Cardiac fibroblast (primary cell): Measurements from ENCODE around the gene PKIB.
A peak's percentile ranks its signal among the peaks of the same experiment; 100 is the strongest.

ENCODE experiments used
- DNase-seq, 2 donors: peaks; one replicate each; pipeline versions ENCODE4 v3.0.0 to v3.0.0-alpha.2; 2010; ENCODE audit warnings: low read depth in 2 of 2
- H3K4me3 ChIP-seq, 2 donors: replicated peaks in 1 of 2; 1 replicate in 1 of 2; 2 replicates in 1 of 2; pipeline ENCODE4 v1.5.1; 2011; ENCODE audit warnings: low read depth in 2 of 2, low read length in 2 of 2, mild to moderate bottlenecking in 2 of 2, moderate library complexity in 1 of 2
- TF ChIP-seq, protein P1 (sequence below): IDR thresholded peaks from one replicate; pipeline ENCODE4 v1.5.1; 2011; ENCODE audit warnings: low read depth, mild to moderate bottlenecking, low read length, inconsistent platforms

PKIB gene

DNA sequence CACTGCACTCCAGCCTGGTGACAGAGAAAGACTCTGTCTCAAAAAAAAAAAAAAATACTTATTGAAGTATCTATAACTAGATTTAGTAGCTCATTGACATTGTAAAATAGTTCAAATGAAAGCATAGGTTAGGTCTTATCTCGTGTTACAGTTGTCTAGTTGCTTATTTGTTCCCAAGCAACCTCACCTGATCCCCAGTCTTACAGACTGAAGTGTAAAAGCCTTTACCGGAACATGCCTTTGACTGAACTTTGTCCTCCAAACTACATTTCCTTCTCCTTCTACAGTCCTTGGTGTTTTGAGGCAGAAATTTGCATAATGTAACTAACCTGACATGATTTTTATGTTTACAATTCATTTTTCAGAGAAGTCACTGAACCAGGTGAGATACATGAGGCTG lies 61.0 kb downstream of the PKIB start:
- no peak overlapping the region for H3K4me3 ChIP-seq
- TF ChIP-seq, protein P1, sequence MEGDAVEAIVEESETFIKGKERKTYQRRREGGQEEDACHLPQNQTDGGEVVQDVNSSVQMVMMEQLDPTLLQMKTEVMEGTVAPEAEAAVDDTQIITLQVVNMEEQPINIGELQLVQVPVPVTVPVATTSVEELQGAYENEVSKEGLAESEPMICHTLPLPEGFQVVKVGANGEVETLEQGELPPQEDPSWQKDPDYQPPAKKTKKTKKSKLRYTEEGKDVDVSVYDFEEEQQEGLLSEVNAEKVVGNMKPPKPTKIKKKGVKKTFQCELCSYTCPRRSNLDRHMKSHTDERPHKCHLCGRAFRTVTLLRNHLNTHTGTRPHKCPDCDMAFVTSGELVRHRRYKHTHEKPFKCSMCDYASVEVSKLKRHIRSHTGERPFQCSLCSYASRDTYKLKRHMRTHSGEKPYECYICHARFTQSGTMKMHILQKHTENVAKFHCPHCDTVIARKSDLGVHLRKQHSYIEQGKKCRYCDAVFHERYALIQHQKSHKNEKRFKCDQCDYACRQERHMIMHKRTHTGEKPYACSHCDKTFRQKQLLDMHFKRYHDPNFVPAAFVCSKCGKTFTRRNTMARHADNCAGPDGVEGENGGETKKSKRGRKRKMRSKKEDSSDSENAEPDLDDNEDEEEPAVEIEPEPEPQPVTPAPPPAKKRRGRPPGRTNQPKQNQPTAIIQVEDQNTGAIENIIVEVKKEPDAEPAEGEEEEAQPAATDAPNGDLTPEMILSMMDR, result no peak
- DNase-seq, result no peak

DNA sequence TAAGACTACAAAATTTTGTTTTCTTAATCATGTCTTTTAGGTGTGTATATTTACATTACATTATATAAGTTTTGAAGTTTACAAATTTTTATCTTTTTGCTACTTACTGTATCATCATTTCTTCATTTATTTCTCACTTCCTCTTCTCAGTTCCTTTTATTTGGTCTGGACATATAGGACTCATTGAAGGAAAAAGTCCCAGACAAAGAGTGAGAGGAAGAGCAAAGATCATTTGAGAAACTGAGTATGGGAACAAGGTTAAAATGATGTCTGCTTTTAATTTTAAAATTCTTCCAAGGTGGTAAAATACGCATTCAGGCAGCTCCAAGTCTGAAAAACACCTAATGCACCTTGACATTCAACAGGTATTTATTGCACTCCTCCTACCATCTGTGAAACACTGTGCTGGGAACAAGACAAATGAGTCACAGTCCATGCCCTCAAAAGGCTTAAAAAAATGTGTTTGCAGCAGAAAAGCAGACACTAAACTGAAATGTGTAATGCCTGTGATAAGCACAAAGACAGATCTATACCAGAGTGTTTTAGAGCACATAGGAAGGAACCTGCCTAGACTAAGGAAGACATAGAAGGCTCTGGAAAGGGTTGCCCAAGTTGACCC lies 63.2 kb downstream of the PKIB start:
- TF ChIP-seq, protein P1, result no peak
- no peak for DNase-seq
- H3K4me3 ChIP-seq, result no peak overlapping the region

DNA sequence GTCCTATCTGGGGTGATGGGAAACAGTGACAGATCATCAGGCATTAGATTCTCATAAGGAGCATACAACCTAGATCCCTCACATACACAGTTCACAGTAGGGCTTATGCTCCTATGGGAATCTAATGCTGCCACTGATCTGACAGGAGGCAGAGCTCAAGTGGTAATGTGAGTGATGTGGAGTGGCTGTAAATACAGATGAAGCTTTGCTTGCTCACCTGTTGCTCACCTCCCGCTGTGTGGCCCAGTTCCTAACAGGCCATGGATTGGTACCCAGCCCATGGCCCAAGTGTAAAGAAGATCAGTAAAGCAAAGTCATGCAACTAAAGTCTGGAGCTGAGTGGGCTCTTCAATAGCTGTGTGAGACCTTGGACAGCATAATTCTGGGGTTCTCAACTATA lies 65.9 kb downstream of the PKIB start:
- no peak overlapping the region for H3K4me3 ChIP-seq
- DNase-seq, result no peak
- TF ChIP-seq, protein P1, result no peak

DNA sequence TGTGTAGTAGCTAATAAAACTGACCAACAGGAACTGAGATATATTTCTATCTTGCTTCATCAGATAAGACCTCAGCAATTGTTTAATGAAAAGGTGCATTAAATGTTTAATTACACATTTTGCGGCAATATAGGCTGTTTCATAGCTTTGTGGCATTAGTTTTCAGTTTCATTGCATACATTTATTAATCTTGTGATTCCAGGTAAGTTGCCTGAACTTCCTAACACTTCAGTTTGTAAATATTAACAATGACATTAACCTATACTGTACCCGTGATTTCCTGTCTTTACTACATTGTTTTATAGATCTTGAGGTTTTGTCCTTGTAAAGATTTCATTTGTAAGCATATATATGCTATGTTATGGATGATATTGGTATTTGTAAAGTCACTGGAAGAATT lies 66.5 kb downstream of the PKIB start:
- TF ChIP-seq, protein P1, result no peak
- H3K4me3 ChIP-seq, result no peak overlapping the region
- no peak for DNase-seq

DNA sequence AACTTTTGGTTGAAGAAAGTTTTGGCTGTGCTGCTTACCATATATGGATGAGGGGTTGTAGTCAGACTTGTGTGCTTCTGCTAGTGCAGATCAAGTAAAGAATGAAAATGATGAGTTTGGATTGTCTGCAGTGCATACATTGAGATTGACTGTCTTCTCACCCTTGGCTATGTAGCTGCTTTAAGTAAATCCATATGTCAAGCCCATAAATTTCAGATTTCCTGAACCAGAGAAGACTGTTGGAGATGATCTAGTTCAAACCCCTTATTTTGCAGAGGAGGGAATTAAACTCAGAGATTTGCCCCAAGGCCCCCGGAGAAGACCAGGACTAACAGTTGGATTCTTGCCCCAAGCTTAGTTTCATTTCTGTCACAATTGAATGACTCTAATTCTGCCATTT lies 67.2 kb downstream of the PKIB start:
- no peak overlapping the region for H3K4me3 ChIP-seq
- DNase-seq, result no peak
- TF ChIP-seq, protein P1, result no peak

DNA sequence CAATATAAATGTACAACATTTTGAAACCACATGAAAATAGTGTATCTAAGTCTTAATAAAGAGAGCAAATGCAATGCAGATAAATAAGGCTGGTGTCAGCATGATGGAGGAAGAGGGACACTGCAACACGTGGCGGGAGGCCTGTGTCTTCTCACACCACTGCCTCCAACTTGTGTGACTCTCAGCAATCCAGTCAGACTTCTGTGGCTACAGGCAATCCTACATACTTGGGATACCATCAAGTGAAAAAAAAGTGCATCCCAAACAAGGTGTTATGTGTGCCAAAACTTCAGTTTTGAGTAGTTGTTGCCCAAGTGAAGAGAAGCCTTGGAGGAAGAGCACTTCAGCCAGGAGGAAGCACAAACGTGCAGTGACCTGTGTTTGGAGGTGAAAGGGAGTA lies 68.6 kb downstream of the PKIB start:
- peak in 1 of 2 donors; percentile 9 for DNase-seq
- TF ChIP-seq, protein P1, result no peak
- no peak overlapping the region for H3K4me3 ChIP-seq

DNA sequence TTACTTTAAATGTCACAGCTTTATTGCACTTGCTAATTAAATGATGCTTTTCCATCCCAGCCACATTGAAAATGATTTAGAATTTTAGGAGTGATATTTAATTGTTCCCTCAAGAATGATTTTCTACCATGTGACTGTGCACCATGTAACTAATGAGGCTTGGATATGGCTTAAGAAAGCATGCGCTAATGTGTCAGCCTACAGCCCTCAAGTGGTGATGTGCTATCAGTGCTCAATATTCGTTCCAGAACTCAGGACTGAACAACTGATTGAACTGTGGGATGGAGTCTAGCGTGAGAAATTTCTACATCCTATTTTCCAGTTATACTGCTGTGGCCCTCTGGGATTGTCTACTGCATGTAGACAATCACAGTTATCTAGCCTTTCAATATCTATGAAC lies 71.5 kb downstream of the PKIB start:
- TF ChIP-seq, protein P1, result no peak
- no peak for DNase-seq
- no peak overlapping the region for H3K4me3 ChIP-seq
